H1 (cell line): ENCODE results near the gene AIFM2. TPM values are rescaled to one million over a fixed set of nuclear protein-coding genes. Genes with fewer than 3 reads are reported as not detected.

Experiments used
- CTCF ChIA-PET: fragments of 300-600 bp; sonication (Branson Sonifier 250); formaldehyde crosslinking; loops from one replicate; lab custom pipeline; 2021; ENCODE audit not compliant: partially characterized antibody; lab: Charles Lee
- POLR2A ChIA-PET: fragments of 300-600 bp; sonication (Branson Sonifier 250); formaldehyde crosslinking; loops from one replicate; lab custom pipeline; 2021; ENCODE audit warnings: inconsistent platforms; ENCODE audit not compliant: partially characterized antibody; lab: Charles Lee
- DNase-seq, 2 experiments: peaks; one replicate each; pipeline versions ENCODE4 v3.0.0 to v3.0.0-alpha.2; 2010 to 2022; ENCODE audit warnings: low spot score in 2 of 2, low read depth in 1 of 2, mixed read lengths in 1 of 2
- FAIRE-seq: peaks from 2 replicates; lab custom pipeline; 2011; peaks lifted over from hg19 to GRCh38; lab: Jason Lieb, UNC
- H2AFZ ChIP-seq: 2 replicates; pipeline ENCODE4 v1.8.1; 2012; ENCODE audit warnings: low read length, inconsistent platforms
- H2AK5ac ChIP-seq: 2 replicates; pipeline ENCODE4 v1.6.1; 2013; ENCODE audit warnings: low read depth, low read length
- H2BK120ac ChIP-seq: replicated peaks from 2 replicates; pipeline ENCODE3; 2013; ENCODE audit warnings: low read depth, low read length, inconsistent platforms
- H2BK12ac ChIP-seq: 2 replicates; pipeline ENCODE4 v1.6.1; 2013; ENCODE audit warnings: low read depth, low read length
- H2BK15ac ChIP-seq: 2 replicates; pipeline ENCODE4 v1.6.1; 2013; ENCODE audit warnings: low read length
- H2BK20ac ChIP-seq: 2 replicates; pipeline ENCODE4 v1.6.1; 2013; ENCODE audit warnings: low read length
- H2BK5ac ChIP-seq: 2 replicates; pipeline ENCODE4 v1.6.1; 2013; ENCODE audit warnings: low read depth, low read length
- H3K14ac ChIP-seq: 2 replicates; pipeline ENCODE4 v1.6.1; 2013; ENCODE audit warnings: inconsistent platforms; ENCODE audit not compliant: insufficient read length
- H3K18ac ChIP-seq: 2 replicates; pipeline ENCODE4 v1.6.1; 2013; ENCODE audit warnings: low read length; ENCODE audit errors: extremely low read depth
- H3K23ac ChIP-seq: 2 replicates; pipeline ENCODE4 v1.6.1; 2013; ENCODE audit warnings: inconsistent platforms; ENCODE audit not compliant: insufficient read length
- H3K23me2 ChIP-seq: 2 replicates; pipeline ENCODE4 v1.6.1; 2013; ENCODE audit warnings: low read depth, low read length
- H3K27ac ChIP-seq: 2 replicates; pipeline ENCODE4 v1.6.1; 2011; ENCODE audit warnings: low read depth, low read length, inconsistent platforms
- H3K27me3 ChIP-seq, 4 experiments: replicated peaks in 1 of 4; 1 replicate in 1 of 4; 2 replicates in 3 of 4; pipeline versions ENCODE4 v1.6.1 to v1.8.1; 2011 to 2013; ENCODE audit warnings: low read length in 3 of 4, mild to moderate bottlenecking in 3 of 4, inconsistent platforms in 2 of 4, mixed read lengths in 2 of 4, moderate library complexity in 1 of 4; ENCODE audit not compliant: control insufficient read depth in 3 of 4, insufficient read depth in 3 of 4; ENCODE audit errors: extremely low read depth in 1 of 4
- H3K36me3 ChIP-seq, 4 experiments: 2 replicates each; pipeline versions ENCODE4 v1.6.1 to v1.8.1; 2011 to 2013; ENCODE audit warnings: mild to moderate bottlenecking in 4 of 4, low read length in 3 of 4, moderate library complexity in 2 of 4, control low read depth in 1 of 4, inconsistent platforms in 1 of 4; ENCODE audit not compliant: insufficient read depth in 4 of 4, control insufficient read depth in 2 of 4
- H3K4ac ChIP-seq: replicated peaks from 2 replicates; pipeline ENCODE3; 2013; ENCODE audit warnings: low read length, low read depth, mixed read lengths, inconsistent platforms; ENCODE audit not compliant: insufficient read length
- H3K4me1 ChIP-seq, 4 experiments: replicated peaks in 1 of 4; 1 replicate in 1 of 4; 2 replicates in 3 of 4; pipeline versions ENCODE4 v1.6.1 to v1.8.1; 2011 to 2013; ENCODE audit warnings: low read length in 3 of 4, inconsistent platforms in 2 of 4, mixed read lengths in 1 of 4; ENCODE audit not compliant: insufficient read depth in 4 of 4, control insufficient read depth in 3 of 4
- H3K4me2 ChIP-seq, 2 experiments: 2 replicates each; pipeline versions ENCODE4 v1.6.1 to v1.8.1; 2011 to 2013; ENCODE audit warnings: low read depth in 2 of 2, low read length in 2 of 2, control low read depth in 1 of 2, inconsistent platforms in 1 of 2, mild to moderate bottlenecking in 1 of 2; ENCODE audit not compliant: insufficient read depth in 1 of 2
- H3K4me3 ChIP-seq, 4 experiments: fragments of 200-600, 300-600 bp in 1 of 4; sonication (generic), shearing (Covaris generic), sonication (Bioruptor Twin) in 1 of 4; 2 replicates each; pipeline versions ENCODE4 v1.5.1 to v1.8.1; 2011 to 2016; ENCODE audit warnings: low read length in 4 of 4, low read depth in 3 of 4, control low read depth in 2 of 4, inconsistent platforms in 2 of 4, mild to moderate bottlenecking in 2 of 4, mixed read lengths in 1 of 4, moderate library complexity in 1 of 4; ENCODE audit not compliant: insufficient read depth in 2 of 4; ENCODE audit errors: extremely low read depth in 1 of 4
- H3K56ac ChIP-seq: replicated peaks from 2 replicates; pipeline ENCODE3; 2013; ENCODE audit warnings: low read depth, mild to moderate bottlenecking, mixed read lengths, low read length, inconsistent platforms; ENCODE audit not compliant: insufficient read length
- H3K79me1 ChIP-seq: 2 replicates; pipeline ENCODE4 v1.6.1; 2013; ENCODE audit warnings: low read depth, low read length, control low read depth
- H3K79me2 ChIP-seq, 2 experiments: 2 replicates each; pipeline versions ENCODE4 v1.6.1 to v1.8.1; 2012 to 2013; ENCODE audit warnings: low read length in 2 of 2, mild to moderate bottlenecking in 2 of 2, inconsistent platforms in 1 of 2; ENCODE audit not compliant: insufficient read depth in 2 of 2, control insufficient read depth in 1 of 2
- H3K9ac ChIP-seq, 4 experiments: replicated peaks in 1 of 4; 1 replicate in 1 of 4; 2 replicates in 3 of 4; pipeline versions ENCODE4 v1.6.1 to v1.8.1; 2011 to 2013; ENCODE audit warnings: low read depth in 3 of 4, low read length in 3 of 4, control low read depth in 2 of 4, mild to moderate bottlenecking in 2 of 4, moderate library complexity in 2 of 4, inconsistent platforms in 1 of 4; ENCODE audit errors: extremely low read depth in 1 of 4
- H3K9me3 ChIP-seq, 2 experiments: 2 replicates each; pipeline versions ENCODE4 v1.6.1 to v1.8.1; 2012 to 2013; ENCODE audit warnings: mild to moderate bottlenecking in 2 of 2, moderate library complexity in 2 of 2, control low read depth in 1 of 2, inconsistent platforms in 1 of 2, low read depth in 1 of 2, low read length in 1 of 2, mixed read lengths in 1 of 2; ENCODE audit not compliant: insufficient read depth in 2 of 2
- H4K20me1 ChIP-seq, 2 experiments: replicated peaks in 1 of 2; 2 replicates each; pipeline versions ENCODE3 to v1.8.1; 2011 to 2013; ENCODE audit warnings: inconsistent platforms in 2 of 2, low read length in 2 of 2, mild to moderate bottlenecking in 1 of 2; ENCODE audit not compliant: insufficient read depth in 2 of 2, control insufficient read depth in 1 of 2
- H4K5ac ChIP-seq: 2 replicates; pipeline ENCODE4 v1.6.1; 2013; ENCODE audit warnings: low read length, low read depth, mixed read lengths, inconsistent platforms; ENCODE audit not compliant: insufficient read length
- H4K8ac ChIP-seq: 2 replicates; pipeline ENCODE4 v1.8.0; 2013; ENCODE audit warnings: mild to moderate bottlenecking, moderate library complexity, low read length, inconsistent platforms; ENCODE audit not compliant: insufficient read depth; ENCODE audit errors: extremely low read depth
- H4K91ac ChIP-seq: replicated peaks from 2 replicates; pipeline ENCODE3; 2013; ENCODE audit warnings: low read length, mixed read lengths, inconsistent platforms; ENCODE audit not compliant: insufficient read length
- HDAC6 ChIP-seq: IDR thresholded peaks from one replicate; pipeline ENCODE4 v1.7.1; 2012; ENCODE audit warnings: low read depth, mild to moderate bottlenecking, inconsistent platforms, low read length, moderate library complexity
- PHF8 ChIP-seq: fragments of 200-600 bp; sonication (generic); conservative IDR thresholded peaks from 2 replicates; pipeline ENCODE4 v1.7.1; 2012; ENCODE audit warnings: low read depth, mild to moderate bottlenecking, inconsistent platforms, low read length, moderate library complexity
- RAD21 ChIP-seq, 2 experiments: IDR thresholded peaks in 1 of 2; conservative IDR thresholded peaks in 1 of 2; 2 replicates each; pipeline ENCODE4 v1.6.1; 2011; ENCODE audit warnings: low read depth in 2 of 2, low read length in 2 of 2, improper control_type of control experiment in 1 of 2, inconsistent platforms in 1 of 2, mild to moderate bottlenecking in 1 of 2, moderate library complexity in 1 of 2
- SP1 ChIP-seq: IDR thresholded peaks from 2 replicates; pipeline ENCODE4 v1.6.1; 2011; ENCODE audit warnings: low read depth, low read length
- TEAD4 ChIP-seq: IDR thresholded peaks from 2 replicates; pipeline ENCODE4 v1.6.1; 2012; ENCODE audit warnings: low read depth, low read length, inconsistent platforms, mixed read lengths
- WGBS, 2 experiments: shearing (Covaris generic) in 1 of 2; methylation state at CpG; one replicate each; pipeline versions ENCODE4 v1.1.6 to v1.1.7; 2013 to 2015; ENCODE audit warnings: low lambda C conversion rate in 2 of 2, mixed read lengths in 2 of 2, inconsistent platforms in 1 of 2, low coverage in 1 of 2, missing lambda C conversion rate in 1 of 2; ENCODE audit not compliant: insufficient replicate concordance in 2 of 2, insufficient coverage in 1 of 2, insufficient read length in 1 of 2; ENCODE audit errors: extremely low coverage in 1 of 2, missing lambda C conversion rate in 1 of 2; 5-methylcytosine and 5-hydroxymethylcytosine counted together
- polyA plus RNA-seq, 7 experiments: library from polyadenylated mRNA; depleted of rRNA in 3 of 7; stranded (reverse) in 5 of 7; unstranded in 2 of 7; fragments of >200 nt in 5 of 7; fragments of 200-250 nt in 2 of 7; gene quantifications; 1 replicate in 5 of 7; 2 replicates in 1 of 7; 4 replicates in 1 of 7; pipeline versions ENCODE4 v1.2.1 to v1.2.3, GENCODE V29; 2011 to 2013; ENCODE audit warnings: missing spikeins in 2 of 7, mixed read lengths in 2 of 7
- total RNA-seq: library from RNA; stranded (reverse); fragmentation: NEBNext Ultra II Directional; extraction: Animal tissue kit (Norgen Biotek cat#: 25700); gene quantifications from 2 replicates; pipeline ENCODE4 v1.2.1, GENCODE V29; 2021

AIFM2 gene
- total and polyA plus RNA-seq, 2 of the 8 experiments (the other 6 are each of a cell fraction or from before 2014, with no cell fraction given) = 4.0 TPM

- DNase-seq = peak; percentile 96 to 97
- peaks cover 0 to 8% (median 4%) of the 10 kb centered on the region in 4 experiments; a peak in 3 of 7 replicates for H3K27me3 ChIP-seq
- no peak within 1 kb of the TSS for H2BK120ac ChIP-seq
- H3K18ac ChIP-seq = peak within 1 kb of the TSS; percentile 86
- H3K56ac ChIP-seq = peak within 1 kb of the TSS; percentile 75
- peaks cover 3% of the 10 kb centered on the region; the same call in 1 of the 2 replicates for H3K79me1 ChIP-seq
- H4K20me1 ChIP-seq = peaks cover 3 to 7% of the 10 kb centered on the region in 2 experiments
- peak within 1 kb of the TSS; percentile 96 for H4K8ac ChIP-seq
- no peaks in the 10 kb centered on the region; a peak in 1 of 4 replicates for H3K79me2 ChIP-seq
- H3K23me2 ChIP-seq = peaks cover 12% of the 10 kb centered on the region
- peaks cover 3 to 9% (median 6%) of the 10 kb centered on the region in 4 experiments; a peak in 3 of 7 replicates for H3K4me1 ChIP-seq
- peak within 1 kb of the TSS; percentile 67 for H3K27ac ChIP-seq
- peak within 1 kb of the TSS; percentile 76 to 92 for H3K4me2 ChIP-seq
- H2BK12ac ChIP-seq = peak within 1 kb of the TSS; percentile 50; the same call in 1 of the 2 replicates
- 4% methylated on average over 38 of the region's 39 CpGs; no CpG with 5 or more reads in 1 of the 2 experiments for WGBS, 2 experiments
- H3K4ac ChIP-seq = no peak within 1 kb of the TSS
- no peaks in the 10 kb centered on the region for H3K9me3 ChIP-seq
- peak within 1 kb of the TSS; percentile 56 for H4K5ac ChIP-seq
- H4K91ac ChIP-seq = peak within 1 kb of the TSS; percentile 95
- no peak within 1 kb of the TSS for H3K23ac ChIP-seq
- H2BK20ac ChIP-seq = no peak within 1 kb of the TSS
- H3K36me3 ChIP-seq = peaks cover 0 to 14% (median 2%) of the 10 kb centered on the region in 4 experiments; a peak in 3 of 8 replicates
- H2AFZ ChIP-seq = peak within 1 kb of the TSS; percentile 81; the same call in 1 of the 2 replicates
- ChIA-PET POLR2A (interaction anchor here (0.6 to 3.2 kb wide), 23 partner anchors 9 to 390 kb away, joined by 3 to 31 read pairs (median 4); partner anchors contain the start of genes AIFM2 and SAR1A), CTCF (interaction anchor here (0.6 to 10.4 kb wide), 51 partner anchors 8 to 1507 kb away, joined by 3 to 123 read pairs (median 4); partner anchors contain the start of genes MACROH2A2 and SAR1A)
- H3K4me3 ChIP-seq = peak within 1 kb of the TSS; percentile 51 to 70 (median 59)
- H2AK5ac ChIP-seq = no peak within 1 kb of the TSS
- no peak within 1 kb of the TSS for H3K14ac ChIP-seq
- peak within 1 kb of the TSS; percentile 79; the same call in 1 of the 2 replicates for H2BK5ac ChIP-seq
- H3K9ac ChIP-seq = peak within 1 kb of the TSS; percentile 76 to 89 (median 82)
- FAIRE-seq = peak; percentile 96
- no peak within 1 kb of the TSS; the same call in 1 of the 2 replicates for H2BK15ac ChIP-seq
- TF ChIP-seq TEAD4 (peak; percentile 67), HDAC6 (no peak), PHF8 (peak; percentile 86), SP1 (peak; percentile 79), RAD21 (IDR thresholded peaks at IDR 0.05 in 1 of 2, conservative IDR thresholded peaks at IDR 0.05 in 1 of 2; ENCODE audit: low read depth in 2 of 2, low read length in 2 of 2) (peak; percentile 58 to 70)
These were observed 14.0 kb upstream of the AIFM2 start, which contains the start of gene TYSND1 for GRCh38 chr10:70146489-70147258. TSS of gene TYSND1 (minus strand) at chr10:70146700. CDS start at chr10:70146586, 114 bp downstream.
